ENCODE results near the gene MTCL1. TPM values are rescaled to one million over a fixed set of nuclear protein-coding genes. Genes with fewer than 3 reads are reported as not detected.

MTCL1 gene
- total and polyA plus RNA-seq, 3 experiments from 2014 or later, result 1.0 to 1.1 TPM; not detected in 1

GRCh38 chr18:8821083-8821465 is 115.7 kb downstream of the MTCL1 start:
- Mint-ChIP-seq H3K4me3 (no peak overlapping the region), H3K27ac (peak overlapping the region in 3 of 8 donors; percentile 1 to 67 (median 18)), H3K9me3 (no peaks in the 10 kb centered on the region), H3K27me3 (peaks cover 0 to 3% of the 10 kb centered on the region in 2 donors), H3K36me3 (no peaks in the 10 kb centered on the region), H3K4me1 (no peaks in the 10 kb centered on the region)
- Histone ChIP-seq H3K4me3 (ENCODE audit: low read length) (no peak overlapping the region), H3K27me3 (ENCODE audit: insufficient read depth, low read length, poor library complexity, severe bottlenecking) (no peaks in the 10 kb centered on the region), H3K36me3 (ENCODE audit: insufficient read depth, low read length) (no peaks in the 10 kb centered on the region), H3K27ac (ENCODE audit: low read depth, low read length) (no peak overlapping the region), H3K9me3 (ENCODE audit: low read length) (no peaks in the 10 kb centered on the region), H3K4me1 (ENCODE audit: insufficient read depth, low read length) (no peaks in the 10 kb centered on the region)
- DNase-seq, result no peak
- ChIA-PET POLR2A (no interaction called here), CTCF (no interaction called here)

- Histone ChIP-seq H3K4me3 (ENCODE audit: low read length) (no peak overlapping the region), H3K27me3 (ENCODE audit: insufficient read depth, low read length, poor library complexity, severe bottlenecking) (no peaks in the 10 kb centered on the region), H3K9me3 (ENCODE audit: low read length) (no peaks in the 10 kb centered on the region), H3K27ac (ENCODE audit: low read depth, low read length) (no peak overlapping the region), H3K36me3 (ENCODE audit: insufficient read depth, low read length) (no peaks in the 10 kb centered on the region), H3K4me1 (ENCODE audit: insufficient read depth, low read length) (no peaks in the 10 kb centered on the region)
- Mint-ChIP-seq H3K27ac (no peak overlapping the region), H3K27me3 (peaks cover 3% of the 10 kb centered on the region in 2 donors), H3K4me1 (no peaks in the 10 kb centered on the region), H3K36me3 (no peaks in the 10 kb centered on the region), H3K9me3 (no peaks in the 10 kb centered on the region), H3K4me3 (no peak overlapping the region)
- DNase-seq, result no peak
- ChIA-PET POLR2A (no interaction called here), CTCF (no interaction called here)
These were observed 116.2 kb downstream of the MTCL1 start for GRCh38 chr18:8821531-8821930.

GRCh38 chr18:8822643-8823042 is 117.3 kb downstream of the MTCL1 start:
- Mint-ChIP-seq H3K27me3 (peaks cover 7% of the 10 kb centered on the region in 2 donors), H3K27ac (no peak overlapping the region), H3K36me3 (no peaks in the 10 kb centered on the region), H3K4me3 (no peak overlapping the region), H3K9me3 (no peaks in the 10 kb centered on the region), H3K4me1 (no peaks in the 10 kb centered on the region)
- H3K27ac ChIP-seq (ENCODE audit: low read depth, low read length), result no peak overlapping the region
- H3K27me3 ChIP-seq (ENCODE audit: insufficient read depth, low read length, poor library complexity, severe bottlenecking), result no peaks in the 10 kb centered on the region
- ChIA-PET POLR2A (no interaction called here), CTCF (no interaction called here)
- H3K36me3 ChIP-seq (ENCODE audit: insufficient read depth, low read length), result no peaks in the 10 kb centered on the region
- H3K9me3 ChIP-seq (ENCODE audit: low read length), result no peaks in the 10 kb centered on the region
- H3K4me3 ChIP-seq (ENCODE audit: low read length), result no peak overlapping the region
- H3K4me1 ChIP-seq (ENCODE audit: insufficient read depth, low read length), result no peaks in the 10 kb centered on the region
- no peak for DNase-seq

GRCh38 chr18:8823530-8823929 is 118.2 kb downstream of the MTCL1 start:
- H3K4me3 ChIP-seq (ENCODE audit: low read length), result no peak overlapping the region
- no peak overlapping the region for H3K4me3 Mint-ChIP-seq
- no peaks in the 10 kb centered on the region for H3K9me3 Mint-ChIP-seq
- POLR2A ChIA-PET, result no interaction called here
- no peaks in the 10 kb centered on the region for H3K4me1 ChIP-seq (ENCODE audit: insufficient read depth, low read length)
- H3K36me3 Mint-ChIP-seq, result no peaks in the 10 kb centered on the region
- H3K27me3 Mint-ChIP-seq, result peaks cover 7 to 8% of the 10 kb centered on the region in 2 donors
- no peak overlapping the region for H3K27ac Mint-ChIP-seq
- CTCF ChIA-PET, result no interaction called here
- H3K27ac ChIP-seq (ENCODE audit: low read depth, low read length), result no peak overlapping the region
- DNase-seq, result no peak
- H3K9me3 ChIP-seq (ENCODE audit: low read length), result no peaks in the 10 kb centered on the region
- no peaks in the 10 kb centered on the region for H3K36me3 ChIP-seq (ENCODE audit: insufficient read depth, low read length)
- H3K27me3 ChIP-seq (ENCODE audit: insufficient read depth, low read length, poor library complexity, severe bottlenecking), result no peaks in the 10 kb centered on the region
- no peaks in the 10 kb centered on the region for H3K4me1 Mint-ChIP-seq

GRCh38 chr18:8824846-8825245 is 119.5 kb downstream of the MTCL1 start:
- Mint-ChIP-seq H3K4me3 (no peak overlapping the region), H3K9me3 (no peaks in the 10 kb centered on the region), H3K4me1 (no peaks in the 10 kb centered on the region), H3K36me3 (no peaks in the 10 kb centered on the region), H3K27ac (no peak overlapping the region), H3K27me3 (peaks cover 7 to 9% of the 10 kb centered on the region in 2 donors)
- Histone ChIP-seq H3K4me3 (ENCODE audit: low read length) (no peak overlapping the region), H3K9me3 (ENCODE audit: low read length) (no peaks in the 10 kb centered on the region), H3K36me3 (ENCODE audit: insufficient read depth, low read length) (no peaks in the 10 kb centered on the region), H3K4me1 (ENCODE audit: insufficient read depth, low read length) (no peaks in the 10 kb centered on the region), H3K27ac (ENCODE audit: low read depth, low read length) (no peak overlapping the region), H3K27me3 (ENCODE audit: insufficient read depth, low read length, poor library complexity, severe bottlenecking) (no peaks in the 10 kb centered on the region)
- no peak for DNase-seq
- POLR2A ChIA-PET, result no interaction called here
- CTCF ChIA-PET, result no interaction called here

GRCh38 chr18:8825273-8825672 is 119.9 kb downstream of the MTCL1 start:
- H3K4me3 Mint-ChIP-seq, result no peak overlapping the region
- H3K36me3 ChIP-seq (ENCODE audit: insufficient read depth, low read length), result no peaks in the 10 kb centered on the region
- no peaks in the 10 kb centered on the region for H3K27me3 ChIP-seq (ENCODE audit: insufficient read depth, low read length, poor library complexity, severe bottlenecking)
- no peak overlapping the region for H3K4me3 ChIP-seq (ENCODE audit: low read length)
- ChIA-PET POLR2A (no interaction called here), CTCF (interaction anchor here (0.6 kb wide), 1 partner anchor 8 kb away, joined by 3 read pairs; no protein-coding TSS in a partner anchor)
- H3K9me3 Mint-ChIP-seq, result no peaks in the 10 kb centered on the region
- DNase-seq, result no peak
- peaks cover 7 to 13% of the 10 kb centered on the region in 2 donors for H3K27me3 Mint-ChIP-seq
- H3K27ac Mint-ChIP-seq, result no peak overlapping the region
- H3K27ac ChIP-seq (ENCODE audit: low read depth, low read length), result no peak overlapping the region
- H3K4me1 Mint-ChIP-seq, result no peaks in the 10 kb centered on the region
- no peaks in the 10 kb centered on the region for H3K4me1 ChIP-seq (ENCODE audit: insufficient read depth, low read length)
- no peaks in the 10 kb centered on the region for H3K9me3 ChIP-seq (ENCODE audit: low read length)
- no peaks in the 10 kb centered on the region for H3K36me3 Mint-ChIP-seq

GRCh38 chr18:8825729-8826375 is 120.5 kb downstream of the MTCL1 start:
- Histone ChIP-seq H3K27ac (ENCODE audit: low read depth, low read length) (no peak overlapping the region), H3K4me3 (ENCODE audit: low read length) (no peak overlapping the region), H3K9me3 (ENCODE audit: low read length) (no peaks in the 10 kb centered on the region), H3K27me3 (ENCODE audit: insufficient read depth, low read length, poor library complexity, severe bottlenecking) (no peaks in the 10 kb centered on the region), H3K36me3 (ENCODE audit: insufficient read depth, low read length) (no peaks in the 10 kb centered on the region), H3K4me1 (ENCODE audit: insufficient read depth, low read length) (no peaks in the 10 kb centered on the region)
- ChIA-PET CTCF (interaction anchor here (0.6 kb wide), 1 partner anchor 9 kb away, joined by 3 read pairs; no protein-coding TSS in a partner anchor), POLR2A (no interaction called here)
- peaks cover 7 to 16% of the 10 kb centered on the region in 2 donors for H3K27me3 Mint-ChIP-seq
- no peaks in the 10 kb centered on the region for H3K9me3 Mint-ChIP-seq
- no peaks in the 10 kb centered on the region for H3K36me3 Mint-ChIP-seq
- no peak for DNase-seq
- no peaks in the 10 kb centered on the region for H3K4me1 Mint-ChIP-seq
- H3K4me3 Mint-ChIP-seq, result no peak overlapping the region
- H3K27ac Mint-ChIP-seq, result no peak overlapping the region

- peaks cover 7 to 16% of the 10 kb centered on the region in 2 donors for H3K27me3 Mint-ChIP-seq
- H3K9me3 Mint-ChIP-seq, result no peaks in the 10 kb centered on the region
- no peaks in the 10 kb centered on the region for H3K36me3 Mint-ChIP-seq
- no peaks in the 10 kb centered on the region for H3K4me1 ChIP-seq (ENCODE audit: insufficient read depth, low read length)
- H3K9me3 ChIP-seq (ENCODE audit: low read length), result no peaks in the 10 kb centered on the region
- H3K27ac Mint-ChIP-seq, result no peak overlapping the region
- no peak overlapping the region for H3K4me3 ChIP-seq (ENCODE audit: low read length)
- no peaks in the 10 kb centered on the region for H3K27me3 ChIP-seq (ENCODE audit: insufficient read depth, low read length, poor library complexity, severe bottlenecking)
- H3K4me1 Mint-ChIP-seq, result no peaks in the 10 kb centered on the region
- no peaks in the 10 kb centered on the region for H3K36me3 ChIP-seq (ENCODE audit: insufficient read depth, low read length)
- ChIA-PET CTCF (no interaction called here), POLR2A (no interaction called here)
- DNase-seq, result no peak
- no peak overlapping the region for H3K27ac ChIP-seq (ENCODE audit: low read depth, low read length)
- no peak overlapping the region for H3K4me3 Mint-ChIP-seq
These were observed 121.2 kb downstream of the MTCL1 start for GRCh38 chr18:8826514-8826913.
